NOMO-1 treated with DMSO at 0.1 percent for 48 hours (cell line): ENCODE measurements around the gene ARID5B.
A peak's percentile ranks its signal among the peaks of the same experiment; 100 is the strongest.

Experiments used
- DNase-seq: peaks from one replicate; lab custom pipeline; 2025; ENCODE audit not compliant: unreplicated experiment; lab: John Stamatoyannopoulos, UW

Gene ARID5B

GRCh38 chr10:62007145-62007544 is 105.6 kb downstream of the ARID5B start:
- DNase-seq: no peak

GRCh38 chr10:62008196-62008595 is 106.7 kb downstream of the ARID5B start:
- no peak for DNase-seq

GRCh38 chr10:62008946-62009345 is 107.4 kb downstream of the ARID5B start:
- no peak for DNase-seq

- no peak for DNase-seq
Measured at GRCh38 chr10:62010366-62010765, 108.9 kb downstream of the ARID5B start.

- no peak for DNase-seq
Measured at GRCh38 chr10:62011558-62011957, 110.1 kb downstream of the ARID5B start.

GRCh38 chr10:62012318-62012717 is 110.8 kb downstream of the ARID5B start:
- DNase-seq: no peak

GRCh38 chr10:62014510-62014909 is 113.0 kb downstream of the ARID5B start:
- no peak for DNase-seq

GRCh38 chr10:62015994-62016393 is 114.5 kb downstream of the ARID5B start:
- DNase-seq: no peak

- peak; percentile 77 for DNase-seq
Measured at GRCh38 chr10:62016623-62017490, 115.4 kb downstream of the ARID5B start.

GRCh38 chr10:62017491-62017870 is 116.0 kb downstream of the ARID5B start:
- DNase-seq: no peak

GRCh38 chr10:62018131-62018911 is 116.8 kb downstream of the ARID5B start:
- DNase-seq: no peak

GRCh38 chr10:62019013-62019684 is 117.7 kb downstream of the ARID5B start:
- no peak for DNase-seq

- DNase-seq: no peak
Measured at GRCh38 chr10:62019685-62020359, 118.3 kb downstream of the ARID5B start.

- DNase-seq: no peak
Measured at GRCh38 chr10:62021128-62021665, 119.7 kb downstream of the ARID5B start.

- DNase-seq: no peak
Measured at GRCh38 chr10:62021978-62022802, 120.7 kb downstream of the ARID5B start.

- no peak for DNase-seq
Measured at GRCh38 chr10:62022830-62023229, 121.3 kb downstream of the ARID5B start.

- no peak for DNase-seq
Measured at GRCh38 chr10:62023329-62023728, 121.8 kb downstream of the ARID5B start.

- no peak for DNase-seq
Measured at GRCh38 chr10:62024026-62024701, 122.7 kb downstream of the ARID5B start.

- no peak for DNase-seq
Measured at GRCh38 chr10:62025134-62025794, 123.8 kb downstream of the ARID5B start.
